HG02759 (cell line): ENCODE results near the gene LIF.

Experiments used
- ATAC-seq: cut with Tn5 transposase; IDR thresholded peaks from one replicate; pipeline ENCODE4 v1.9.1; 2021; ENCODE audit warnings: mild to moderate bottlenecking, moderate library complexity; ENCODE audit not compliant: unreplicated experiment

The LIF gene

DNA sequence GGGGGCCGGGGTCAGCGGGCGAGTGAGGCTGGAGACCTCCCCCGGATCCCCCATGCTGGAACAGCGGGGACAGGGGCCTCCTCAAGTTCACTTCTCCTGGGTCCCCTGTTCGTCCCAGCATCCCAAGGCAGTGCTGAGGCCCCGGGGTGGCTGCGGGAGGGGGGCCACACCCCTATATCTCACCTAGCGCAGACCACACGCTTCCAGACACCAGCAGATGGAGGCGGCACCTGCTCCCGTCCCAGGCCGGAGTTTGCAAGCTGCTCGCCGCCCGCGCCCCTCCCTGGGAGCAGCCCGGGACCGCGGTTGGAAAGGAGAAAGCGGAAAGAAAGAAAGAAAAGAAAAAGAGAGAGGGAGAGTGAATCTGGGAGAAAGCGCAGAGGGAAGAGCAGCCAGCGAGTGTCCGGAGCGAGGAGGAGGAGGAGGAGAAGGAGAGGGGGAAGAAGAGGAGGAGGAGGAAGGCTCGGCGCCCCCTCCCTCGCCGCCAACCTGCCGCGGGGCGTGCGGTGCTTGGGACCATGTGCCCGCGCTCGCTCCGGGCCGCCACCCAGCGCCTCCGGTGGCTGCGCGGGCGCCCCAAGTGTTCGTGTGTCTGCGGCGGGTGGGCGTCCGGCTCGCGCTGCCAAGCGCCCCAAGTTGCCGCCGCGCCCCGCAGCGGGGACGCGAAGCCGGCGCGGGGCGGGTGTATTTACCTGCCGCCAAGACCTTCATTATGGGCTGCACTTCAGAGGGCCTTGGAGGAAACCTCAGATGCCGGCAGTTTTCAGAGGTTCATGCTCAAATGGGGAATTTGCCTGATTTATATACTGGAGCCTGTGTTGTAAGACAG lies at the start of gene LIF:
LIF (minus strand) TSS at position 775 of the 829 bp plus-strand sequence; CDS start at position 711, 64 bp downstream.
- no peak for ATAC-seq

DNA sequence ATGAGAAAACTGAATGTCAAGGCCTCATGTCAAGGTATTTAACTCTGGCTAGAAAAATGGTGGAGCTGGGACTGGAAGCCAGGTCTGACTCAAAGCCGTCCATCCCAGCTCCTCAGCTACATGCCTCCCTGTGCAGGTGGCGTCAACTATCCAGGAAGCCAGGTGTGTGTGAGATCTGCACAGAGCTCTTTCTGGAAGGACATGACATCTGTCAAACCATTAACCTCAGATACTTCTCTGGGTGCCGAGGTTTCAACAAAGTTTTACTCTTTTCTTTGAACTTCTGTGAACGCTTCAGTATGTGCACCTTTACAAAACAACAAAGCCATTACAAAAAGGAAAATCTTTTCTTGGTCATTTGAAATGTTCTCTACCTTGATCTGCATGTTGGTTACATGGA lies 49.8 kb upstream of the LIF start:
- ATAC-seq = no peak

DNA sequence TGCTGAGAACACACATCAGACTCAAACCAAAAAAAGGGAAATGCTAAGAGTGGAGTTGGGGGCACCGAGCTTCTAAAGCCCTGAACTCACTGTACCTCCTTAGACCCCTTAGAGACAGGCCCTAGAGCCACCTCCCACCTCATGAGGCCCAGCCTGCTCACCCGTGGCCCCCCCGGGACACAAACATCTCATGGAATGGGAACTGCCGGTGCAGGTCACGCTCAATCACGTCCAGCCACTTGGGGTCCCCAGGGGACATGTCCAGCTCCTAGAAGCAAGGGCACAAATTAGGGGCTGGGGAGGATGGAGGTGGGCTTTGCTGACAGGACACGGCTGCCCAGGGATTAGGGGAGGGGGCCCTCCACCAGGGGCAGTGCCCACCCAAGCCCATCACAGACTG lies 49.0 kb upstream of the LIF start:
- no peak for ATAC-seq

DNA sequence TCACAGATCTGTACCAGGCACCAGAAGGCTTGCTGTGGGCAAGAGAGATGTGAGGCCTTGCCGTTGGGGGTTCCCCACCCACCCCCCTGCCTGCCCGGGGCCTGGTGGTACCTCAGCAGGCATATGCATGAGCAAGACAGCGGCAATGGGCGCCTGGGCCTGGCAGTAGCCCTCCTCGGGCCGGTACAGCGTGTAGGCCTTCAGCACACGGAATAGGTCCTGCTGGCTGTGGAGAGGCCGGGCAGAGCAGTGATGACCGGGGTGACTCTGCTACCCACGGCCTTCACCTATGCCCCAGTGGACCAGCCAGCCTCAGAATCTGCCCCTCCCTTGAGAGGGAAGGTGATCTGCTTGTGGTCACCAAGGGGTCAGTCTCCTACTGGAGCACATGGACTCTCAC lies 48.3 kb upstream of the LIF start:
- ATAC-seq = no peak

DNA sequence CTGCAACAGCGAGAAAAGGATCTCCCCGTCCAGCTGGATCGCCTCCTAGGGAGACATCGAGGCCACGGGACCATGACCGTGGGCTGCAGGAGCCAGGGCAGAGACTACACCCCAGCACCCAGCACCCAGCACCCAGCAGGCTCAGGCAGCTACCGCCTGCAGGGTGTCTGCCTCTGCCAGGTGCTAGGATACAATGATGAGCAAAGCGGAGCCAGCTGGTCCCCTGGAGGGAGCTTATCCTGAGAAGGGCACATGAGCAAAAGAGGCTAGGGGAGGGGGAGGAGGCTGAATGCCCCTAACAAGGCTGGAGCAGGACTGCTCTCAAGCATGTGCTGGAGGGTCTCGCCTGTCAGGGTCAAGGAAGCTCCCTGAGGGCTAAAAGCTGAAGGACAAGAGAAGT lies 47.5 kb upstream of the LIF start:
- ATAC-seq = no peak

DNA sequence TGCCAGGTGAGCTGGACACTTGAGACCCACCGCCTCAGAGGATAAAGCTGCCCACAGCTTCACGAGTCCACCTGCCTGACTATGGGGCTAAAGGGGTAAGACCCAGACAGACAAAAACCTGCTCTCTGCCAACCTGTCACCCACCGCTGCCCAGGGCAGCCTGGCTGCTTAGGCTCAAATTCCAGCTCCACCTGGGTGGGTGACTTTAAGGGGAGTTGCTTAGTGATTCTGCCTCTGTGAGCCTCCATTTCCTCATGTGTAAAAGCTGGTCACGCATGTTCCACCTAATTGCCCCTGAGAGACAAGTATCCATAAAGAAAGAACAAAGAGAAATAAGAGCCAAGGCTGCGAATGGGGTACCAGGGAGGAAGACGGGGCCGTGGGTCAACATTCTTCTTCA lies 46.5 kb upstream of the LIF start:
- ATAC-seq = no peak

DNA sequence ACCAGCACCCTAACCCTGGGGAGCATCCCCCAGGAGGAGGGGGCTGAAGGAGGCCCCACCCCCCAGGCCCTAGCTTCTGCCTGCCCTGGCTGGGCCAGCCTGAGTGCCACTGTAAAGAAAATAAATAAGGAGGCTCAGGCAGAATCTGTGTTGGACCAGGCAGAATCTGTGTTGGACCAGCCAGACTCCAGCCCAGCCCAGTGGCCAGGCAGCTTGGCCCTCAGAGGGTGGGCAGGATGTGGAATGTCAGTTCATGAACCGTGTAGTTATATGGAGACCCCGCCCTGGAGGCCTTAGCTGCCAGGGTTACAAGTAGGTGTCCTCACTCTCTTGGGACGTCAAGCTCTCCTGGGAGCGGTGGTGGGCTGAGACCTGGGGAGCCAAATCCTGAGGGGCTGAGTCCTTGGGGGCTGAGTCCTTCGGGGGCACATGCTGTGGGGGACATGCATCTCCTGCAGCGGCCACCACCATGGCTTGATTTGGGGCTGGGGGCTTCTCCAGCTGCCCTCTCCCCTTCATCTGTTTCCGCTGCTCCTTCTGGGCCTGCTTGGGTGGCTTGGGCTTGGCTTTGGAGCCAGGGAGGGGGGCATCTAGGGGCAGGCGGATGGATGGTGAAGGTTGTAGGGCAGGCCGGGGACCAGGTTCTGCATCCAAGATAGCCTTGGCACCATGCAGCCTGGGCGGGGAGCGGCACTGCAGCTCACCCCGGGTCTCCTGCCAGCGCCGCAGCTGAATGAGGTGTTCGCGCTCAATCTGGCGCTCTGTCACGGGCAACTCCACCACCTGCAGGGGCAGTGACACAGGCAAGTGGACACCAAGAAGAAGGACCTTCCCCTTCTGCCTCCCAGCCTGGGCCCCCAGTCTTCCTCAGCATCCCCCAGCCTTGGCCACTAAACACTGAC lies 45.8 kb upstream of the LIF start:
- no peak for ATAC-seq

DNA sequence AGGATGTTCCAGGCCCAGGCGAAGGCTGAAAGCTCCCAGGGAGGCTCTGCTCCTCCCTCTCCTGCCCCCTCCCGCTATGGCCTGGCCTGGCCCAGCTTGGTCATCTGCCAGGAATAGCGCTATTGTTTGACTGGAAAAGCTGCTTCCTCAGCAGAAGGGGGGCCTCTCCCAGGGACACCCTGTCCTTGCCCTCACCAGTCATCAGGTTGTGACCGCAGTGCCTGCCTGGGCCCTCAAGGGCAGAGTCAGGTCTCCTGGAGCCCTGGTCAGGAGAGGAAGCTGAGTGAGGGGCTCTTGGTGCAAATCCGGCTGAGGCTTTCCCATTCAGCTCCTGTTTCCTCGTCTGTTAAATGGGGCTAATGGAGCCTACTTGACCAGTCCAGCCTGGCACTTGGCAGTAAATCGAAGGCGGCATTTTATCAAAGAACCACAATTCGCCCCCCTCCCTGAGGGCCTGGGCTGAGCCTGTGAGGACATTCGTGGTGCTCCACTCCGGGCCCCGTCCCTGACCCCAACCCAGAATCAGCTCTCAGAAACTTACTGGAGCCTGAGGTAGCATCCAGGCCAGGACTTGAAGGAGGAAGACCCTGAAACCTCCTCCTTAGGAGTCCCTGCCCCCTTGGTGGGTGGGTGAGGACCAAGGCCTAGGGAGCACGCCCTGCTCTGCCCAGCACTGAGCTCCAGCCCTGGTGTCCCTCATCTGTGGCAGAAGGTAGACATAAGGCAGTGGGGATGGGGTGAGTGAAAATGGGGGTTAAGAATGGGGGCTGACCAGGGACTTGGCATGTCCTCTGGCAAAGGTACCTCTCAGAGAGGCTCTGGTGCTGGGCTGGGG lies 44.7 kb upstream of the LIF start:
- ATAC-seq = no peak

DNA sequence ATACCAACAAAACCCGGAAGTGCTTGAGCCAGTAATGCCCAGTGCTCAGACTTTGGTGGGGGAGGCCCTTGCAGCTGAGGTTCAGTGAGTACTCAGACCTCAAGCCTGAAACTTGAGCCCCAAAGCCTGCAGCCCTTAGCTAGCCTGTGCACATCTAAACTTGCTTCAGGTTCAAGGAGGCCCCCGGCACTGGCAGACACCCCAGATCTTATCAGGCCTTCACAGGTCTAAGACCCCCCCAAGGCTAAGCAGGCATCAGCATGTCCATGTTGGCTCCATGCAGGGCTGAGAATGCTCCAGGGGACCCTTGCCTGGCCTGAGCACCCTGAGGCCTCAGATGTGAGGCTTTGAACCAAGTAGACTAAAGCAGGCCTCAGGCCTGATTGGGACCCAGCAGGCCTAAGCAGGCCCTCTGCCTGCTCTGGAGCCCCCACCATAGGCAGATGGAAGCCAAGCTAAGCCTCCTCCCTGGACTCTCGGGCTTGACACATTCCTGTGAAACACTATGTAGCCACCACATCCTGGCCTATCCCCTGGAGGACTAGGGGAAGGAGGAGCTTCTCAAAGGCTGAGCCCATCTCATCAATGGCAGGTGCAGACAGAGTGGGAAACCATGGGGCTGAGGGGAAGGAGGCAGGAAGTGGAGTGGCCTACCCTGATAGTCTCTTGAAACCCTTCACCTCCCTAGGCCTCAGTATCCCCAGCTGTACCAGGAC lies 43.9 kb upstream of the LIF start:
- no peak for ATAC-seq

DNA sequence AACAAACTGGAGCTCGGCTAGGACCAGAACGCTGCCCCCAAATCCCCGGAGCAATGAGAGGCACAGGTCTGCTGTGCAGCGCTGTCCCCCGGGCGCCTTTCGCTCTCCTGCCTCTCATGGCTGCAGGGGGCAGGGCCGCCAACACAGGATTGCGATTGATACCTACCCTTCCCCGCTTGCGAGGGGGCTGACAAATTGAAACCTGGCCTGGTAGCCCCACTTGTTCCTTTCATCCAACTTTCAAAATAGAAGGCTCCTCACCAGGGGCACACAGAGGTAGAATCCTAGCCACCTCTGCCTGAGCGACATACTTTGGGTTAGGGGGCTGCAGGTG lies 43.4 kb upstream of the LIF start:
- no peak for ATAC-seq

DNA sequence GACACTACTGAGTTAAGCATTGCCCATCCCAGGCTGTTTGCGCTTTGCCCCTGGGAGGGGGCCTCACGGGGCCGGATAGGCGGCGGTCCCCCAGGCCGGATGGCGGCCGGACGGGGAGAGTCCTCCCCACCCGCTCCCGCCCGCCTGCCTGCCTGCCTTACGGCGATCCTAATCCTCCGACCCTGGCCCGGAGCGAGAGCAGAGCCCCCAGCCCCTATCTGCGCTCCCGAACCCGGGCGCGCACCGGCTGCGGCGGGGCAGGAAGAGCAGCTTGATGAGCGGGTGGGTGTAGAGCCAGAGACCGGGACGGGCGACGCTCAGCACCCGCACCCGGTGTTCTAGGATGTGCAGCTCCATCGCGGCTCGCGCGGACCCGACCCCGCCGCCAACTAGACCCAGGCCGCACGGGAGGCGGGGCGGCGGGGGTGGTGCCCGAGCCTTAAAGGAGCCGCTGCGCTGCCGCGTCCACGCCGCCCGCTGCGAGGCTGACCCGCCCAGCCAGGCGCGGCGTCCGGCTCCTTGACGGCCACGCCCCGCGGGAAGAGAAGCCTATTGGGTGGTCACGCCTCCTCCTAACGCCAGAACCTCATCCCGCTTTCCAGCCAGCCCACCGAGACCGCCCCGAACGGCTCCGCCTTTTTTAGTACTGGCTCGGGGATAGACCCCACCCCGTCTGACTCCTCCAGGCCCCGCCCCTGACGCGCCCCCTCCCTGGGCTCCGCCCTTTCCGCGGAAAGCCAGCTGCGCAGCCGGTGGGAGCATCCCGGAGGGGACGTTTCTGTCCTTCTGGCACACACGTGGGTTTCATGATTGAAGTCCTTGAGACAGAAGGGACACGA lies 42.8 kb upstream of the LIF start, which contains the start of gene CASTOR1:
CASTOR1 (minus strand) TSS at position 365 of the 839 bp plus-strand sequence; CDS start at position 357, 8 bp downstream.
- ATAC-seq = peak; percentile 69

DNA sequence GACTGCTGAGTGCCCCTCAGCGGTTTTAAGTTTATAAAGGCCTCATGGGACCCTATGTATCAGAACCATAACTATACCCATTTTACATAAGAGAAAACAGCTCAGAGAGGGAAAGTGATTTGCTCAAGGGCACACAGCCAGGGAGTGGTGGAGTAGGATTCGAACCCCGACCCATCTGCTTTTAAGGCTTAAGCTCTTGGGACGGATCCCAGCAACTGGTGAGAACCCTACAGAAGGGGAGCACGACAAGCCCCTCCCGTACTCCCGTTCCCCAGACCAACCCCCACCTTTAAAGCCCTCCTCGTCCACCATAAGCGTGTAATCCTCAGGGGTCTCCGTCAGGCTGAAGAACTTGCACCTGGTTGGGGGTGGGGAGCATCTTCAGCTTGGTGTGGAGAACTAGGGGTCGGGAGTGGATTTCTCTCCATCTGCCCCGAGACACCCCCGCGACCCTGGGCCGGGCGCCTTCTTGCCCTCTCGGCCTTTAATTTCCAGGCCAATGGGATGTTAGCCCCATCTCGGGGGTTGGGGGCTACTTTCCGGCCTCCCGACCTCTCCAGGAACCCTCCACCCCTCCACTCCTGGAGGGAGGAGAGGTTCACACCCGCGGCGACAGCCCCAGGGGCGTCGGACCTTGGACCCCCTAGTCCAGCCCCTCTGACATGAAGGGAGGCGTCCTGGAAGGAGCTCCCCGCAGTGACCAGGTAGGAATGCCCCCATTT lies 42.0 kb upstream of the LIF start:
- no peak for ATAC-seq

DNA sequence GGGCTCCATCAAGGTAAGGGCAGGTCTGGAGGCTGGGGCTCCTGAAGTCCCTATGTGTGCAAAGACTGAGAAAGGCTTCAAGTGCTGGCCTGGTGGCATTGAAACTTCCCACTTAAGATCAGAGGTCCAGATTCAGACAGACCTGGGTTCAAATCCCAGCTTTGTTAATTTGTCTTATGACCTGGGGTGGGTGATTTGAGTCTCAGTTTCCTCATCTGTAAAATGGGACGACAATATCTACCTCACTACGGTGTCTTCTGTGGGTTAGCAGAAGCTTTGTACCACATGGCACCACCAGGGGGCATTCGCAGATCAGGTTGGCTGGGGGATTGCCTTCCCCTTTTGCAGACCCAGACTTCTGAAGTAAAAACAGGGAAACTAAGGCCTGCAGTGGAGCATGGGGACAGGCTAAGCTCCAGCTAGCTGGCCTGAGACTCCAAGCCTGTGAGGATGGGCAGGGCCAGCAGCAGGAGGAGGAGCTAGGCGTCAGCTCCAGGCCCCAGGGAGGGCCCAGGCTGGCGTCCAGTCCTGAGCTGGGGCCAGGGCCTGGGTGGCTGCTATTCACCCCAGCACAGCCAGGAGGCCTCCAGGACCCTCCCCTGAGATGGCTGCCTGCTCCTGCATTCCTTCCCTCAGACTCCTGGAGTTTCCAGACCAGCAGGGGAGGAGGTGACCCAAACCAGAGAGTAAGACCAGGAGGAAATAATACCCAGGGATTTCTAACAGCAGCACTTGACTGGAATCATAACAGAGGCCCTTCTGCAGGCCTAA lies 41.3 kb upstream of the LIF start:
- ATAC-seq = peak; percentile 29

DNA sequence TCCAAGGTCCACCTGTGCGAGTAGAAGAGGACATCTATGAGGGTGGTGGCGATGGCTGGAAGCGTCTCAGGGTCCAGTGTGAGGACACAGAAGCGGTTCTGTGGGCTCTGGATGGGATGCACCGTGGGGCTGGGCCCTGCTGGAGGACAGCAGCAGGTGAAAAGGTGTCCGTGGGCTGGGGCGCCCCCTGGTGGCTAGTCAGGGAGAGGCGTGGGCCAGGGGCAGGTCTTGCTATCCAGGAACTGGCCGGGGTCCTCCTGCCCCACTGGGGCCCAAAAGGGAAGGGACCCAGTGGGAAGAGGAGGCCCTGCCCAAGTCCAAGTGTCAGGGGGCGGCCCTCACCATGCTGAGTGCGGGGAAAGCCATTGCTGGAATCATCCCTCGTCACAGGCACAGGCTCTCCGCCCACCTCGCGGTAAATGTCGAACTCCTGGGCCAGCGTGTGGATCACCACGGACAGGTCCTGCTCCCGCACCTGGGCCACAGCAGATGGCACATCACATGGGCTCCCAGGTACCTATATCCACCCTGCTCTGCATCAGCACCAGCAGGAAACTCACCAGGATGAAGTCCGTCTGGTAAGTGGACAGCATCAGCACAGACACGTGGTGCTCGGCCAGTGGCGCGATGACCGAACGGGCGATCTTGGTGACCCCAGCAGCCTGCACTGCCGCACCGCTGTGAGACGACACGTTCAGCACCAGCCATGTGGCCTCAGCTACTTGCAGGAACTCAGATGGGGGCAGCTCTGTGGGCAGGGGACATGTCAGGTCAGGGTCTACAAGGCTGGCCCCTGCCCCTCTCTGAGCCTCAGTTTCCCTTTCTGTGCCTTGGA lies 40.5 kb upstream of the LIF start:
- ATAC-seq = no peak

DNA sequence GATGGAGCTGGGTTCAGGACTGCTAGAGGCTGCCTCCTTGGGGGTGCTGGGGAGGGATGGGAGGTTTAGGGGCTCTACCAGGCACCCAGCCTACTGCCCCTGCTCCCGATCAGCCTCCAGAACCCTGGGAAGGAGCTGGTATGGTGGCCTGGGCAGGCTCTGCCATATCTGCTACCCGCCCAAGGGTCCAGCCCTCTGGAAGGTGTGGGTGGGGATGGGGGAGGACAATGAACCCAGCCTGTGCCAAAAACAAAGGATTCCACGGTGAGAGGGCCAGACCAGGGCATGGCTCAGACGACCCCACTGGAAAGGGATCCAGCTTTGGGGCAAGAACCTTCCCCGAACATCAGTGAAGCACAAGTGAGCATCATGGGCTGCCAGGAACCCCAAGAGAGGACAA lies 39.8 kb upstream of the LIF start:
- no peak for ATAC-seq

DNA sequence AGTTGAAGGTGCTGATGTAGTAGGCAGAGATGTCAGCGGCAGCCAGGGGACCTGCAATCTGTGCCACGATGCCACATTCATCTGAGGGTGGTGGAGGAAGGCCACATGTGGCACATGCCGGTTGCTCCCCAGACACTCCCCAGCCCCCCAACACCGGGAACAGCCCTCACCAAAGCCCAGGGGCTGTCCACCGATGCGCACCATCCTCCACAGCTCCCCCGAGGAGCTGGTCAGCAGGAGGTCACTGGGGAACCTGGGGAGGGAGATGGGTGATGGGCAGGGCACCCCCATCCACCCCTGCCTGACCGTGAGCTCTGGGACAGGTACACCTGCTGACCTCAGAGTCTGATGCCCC lies 39.3 kb upstream of the LIF start:
- ATAC-seq = no peak

DNA sequence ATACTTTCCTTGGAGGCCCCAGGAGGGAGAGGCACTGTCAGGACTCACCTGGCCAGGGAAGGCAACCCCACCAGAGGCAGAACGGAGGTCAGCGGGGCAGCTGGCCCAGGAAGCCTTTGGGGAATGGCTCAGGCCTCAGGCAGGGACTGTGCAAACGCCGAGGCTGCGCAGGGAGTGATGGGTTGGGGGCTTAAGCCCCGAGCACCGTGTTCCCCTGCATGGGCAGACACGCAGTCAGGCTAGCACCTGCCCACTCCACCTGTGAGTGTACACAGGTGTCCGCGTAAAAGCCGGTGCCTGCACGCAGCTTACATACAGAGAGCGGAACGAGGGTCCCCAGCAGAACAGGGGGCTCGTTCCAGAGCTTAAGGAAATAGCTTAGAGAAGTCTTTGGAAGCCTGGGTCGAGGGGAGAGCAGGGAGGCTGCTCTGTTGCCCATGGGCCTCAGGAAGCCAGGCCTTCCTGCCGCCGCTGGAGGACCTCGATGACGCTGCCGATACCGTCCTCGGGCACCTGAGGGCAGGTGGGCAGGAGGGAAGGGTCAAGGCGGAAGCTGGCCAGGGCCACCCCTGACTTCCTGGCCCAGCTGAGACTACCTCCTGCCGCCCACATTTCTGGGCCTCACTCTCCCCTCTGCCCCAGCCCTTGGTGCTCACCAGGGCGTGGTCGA lies 38.8 kb upstream of the LIF start:
- ATAC-seq = no peak
